Vagina (tissue), 2 donors: Measurements from ENCODE around the gene IL17RA. TPM values are rescaled to one million over a fixed set of nuclear protein-coding genes. Genes with fewer than 3 reads are reported as not detected.

Experiments
- DNase-seq, 2 donors: peaks; one replicate each; pipeline ENCODE4 v3.0.0-alpha.2; 2017; ENCODE audit errors: extremely low spot score in 2 of 2
- H3K27ac ChIP-seq: fragments of 200-600 bp; sonication (generic); one replicate; pipeline ENCODE4 v1.5.1; 2019
- H3K27me3 ChIP-seq: fragments of 200-600 bp; sonication (generic); one replicate; pipeline ENCODE4 v1.5.1; 2019
- H3K36me3 ChIP-seq, 2 donors: fragments of 200-600 bp; sonication (generic); one replicate each; pipeline ENCODE4 v1.5.1; 2017 to 2019
- H3K4me1 ChIP-seq: fragments of 200-600 bp; sonication (generic); one replicate; pipeline ENCODE4 v1.5.1; 2019
- H3K4me3 ChIP-seq, 2 donors: fragments of 200-600 bp; sonication (generic); 1 replicate in 1 of 2; 2 replicates in 1 of 2; pipeline ENCODE4 v1.5.1; 2016 to 2019
- H3K9me3 ChIP-seq: fragments of 200-600 bp; sonication (generic); one replicate; pipeline ENCODE4 v1.5.1; 2019
- POLR2A ChIP-seq, 2 donors: fragments of 450-650 bp; IDR thresholded peaks; one replicate each; pipeline ENCODE4 v1.6.1; 2017; ENCODE audit warnings: antibody characterized with exemption in 2 of 2, mild to moderate bottlenecking in 2 of 2, moderate library complexity in 2 of 2
- POLR2AphosphoS5 ChIP-seq, 2 donors: sonication (generic); formaldehyde crosslinking; IDR thresholded peaks; one replicate each; pipeline ENCODE4 v1.9.0; 2017; ENCODE audit warnings: antibody characterized with exemption in 2 of 2, mild to moderate bottlenecking in 2 of 2, low read depth in 1 of 2; ENCODE audit not compliant: insufficient read depth in 1 of 2
- intact Hi-C: fragments of 100-400 bp; cut with DNase I; formaldehyde crosslinking; loops from one replicate; pipeline ENCODE4 v1.15.1; 2023
- total RNA-seq: library from RNA; depleted of rRNA; stranded (reverse); fragments of >200 nt; gene quantifications from one replicate; pipeline ENCODE4 v1.2.3, GENCODE V29; 2016
- TF ChIP-seq, protein P1 (sequence below), 3 experiments: fragments of 450-650 bp in 2 of 3; fragments of 200-600 bp in 1 of 3; sonication (generic) in 1 of 3; IDR thresholded peaks; one replicate each; pipeline ENCODE4 v1.5.1; 2017 to 2019; ENCODE audit warnings: antibody characterized with exemption in 3 of 3, mild to moderate bottlenecking in 2 of 3, moderate library complexity in 2 of 3

The IL17RA gene
- total RNA-seq, 1 donor from 2014 or later, result 13.3 TPM

DNA sequence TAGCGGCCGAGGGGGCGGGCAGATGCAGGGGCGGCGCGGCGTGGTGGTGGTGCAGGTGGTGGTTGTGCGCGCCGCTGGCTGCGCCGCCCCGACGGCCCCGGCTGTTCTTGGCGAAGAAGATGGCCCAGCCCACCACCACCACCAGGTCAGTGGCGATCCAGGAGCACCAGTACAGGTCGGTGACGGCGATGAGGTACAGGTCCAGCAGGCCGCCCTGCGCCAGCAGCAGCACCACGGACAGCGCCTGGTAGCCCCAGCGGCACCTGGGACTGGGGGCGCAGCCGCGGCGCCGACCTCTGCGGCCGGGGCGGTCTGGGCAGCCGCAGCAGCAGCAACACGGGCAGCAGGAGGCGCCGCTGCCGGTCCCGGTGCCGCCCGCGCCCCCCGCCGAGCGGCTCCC lies 35.5 kb downstream of the IL17RA start:
- intact Hi-C loops, result no loop called here
- Histone ChIP-seq H3K4me1 (peaks cover 13% of the 10 kb centered on the region), H3K9me3 (no peaks in the 10 kb centered on the region), H3K27ac (no peak overlapping the region), H3K36me3 (no peaks in the 10 kb centered on the region), H3K27me3 (no peaks in the 10 kb centered on the region), H3K4me3 (peak overlapping the region; percentile 45 to 58)
- DNase-seq, result no peak
- TF ChIP-seq, protein P1, sequence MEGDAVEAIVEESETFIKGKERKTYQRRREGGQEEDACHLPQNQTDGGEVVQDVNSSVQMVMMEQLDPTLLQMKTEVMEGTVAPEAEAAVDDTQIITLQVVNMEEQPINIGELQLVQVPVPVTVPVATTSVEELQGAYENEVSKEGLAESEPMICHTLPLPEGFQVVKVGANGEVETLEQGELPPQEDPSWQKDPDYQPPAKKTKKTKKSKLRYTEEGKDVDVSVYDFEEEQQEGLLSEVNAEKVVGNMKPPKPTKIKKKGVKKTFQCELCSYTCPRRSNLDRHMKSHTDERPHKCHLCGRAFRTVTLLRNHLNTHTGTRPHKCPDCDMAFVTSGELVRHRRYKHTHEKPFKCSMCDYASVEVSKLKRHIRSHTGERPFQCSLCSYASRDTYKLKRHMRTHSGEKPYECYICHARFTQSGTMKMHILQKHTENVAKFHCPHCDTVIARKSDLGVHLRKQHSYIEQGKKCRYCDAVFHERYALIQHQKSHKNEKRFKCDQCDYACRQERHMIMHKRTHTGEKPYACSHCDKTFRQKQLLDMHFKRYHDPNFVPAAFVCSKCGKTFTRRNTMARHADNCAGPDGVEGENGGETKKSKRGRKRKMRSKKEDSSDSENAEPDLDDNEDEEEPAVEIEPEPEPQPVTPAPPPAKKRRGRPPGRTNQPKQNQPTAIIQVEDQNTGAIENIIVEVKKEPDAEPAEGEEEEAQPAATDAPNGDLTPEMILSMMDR (IDR thresholded peaks at IDR 0.05), result no peak
- TF ChIP-seq POLR2AphosphoS5 (IDR thresholded peaks at IDR 0.05; ENCODE audit: insufficient read depth in 1 of 2, low read depth in 1 of 2), result no peak
- TF ChIP-seq POLR2A (IDR thresholded peaks at IDR 0.05), result no peak

DNA sequence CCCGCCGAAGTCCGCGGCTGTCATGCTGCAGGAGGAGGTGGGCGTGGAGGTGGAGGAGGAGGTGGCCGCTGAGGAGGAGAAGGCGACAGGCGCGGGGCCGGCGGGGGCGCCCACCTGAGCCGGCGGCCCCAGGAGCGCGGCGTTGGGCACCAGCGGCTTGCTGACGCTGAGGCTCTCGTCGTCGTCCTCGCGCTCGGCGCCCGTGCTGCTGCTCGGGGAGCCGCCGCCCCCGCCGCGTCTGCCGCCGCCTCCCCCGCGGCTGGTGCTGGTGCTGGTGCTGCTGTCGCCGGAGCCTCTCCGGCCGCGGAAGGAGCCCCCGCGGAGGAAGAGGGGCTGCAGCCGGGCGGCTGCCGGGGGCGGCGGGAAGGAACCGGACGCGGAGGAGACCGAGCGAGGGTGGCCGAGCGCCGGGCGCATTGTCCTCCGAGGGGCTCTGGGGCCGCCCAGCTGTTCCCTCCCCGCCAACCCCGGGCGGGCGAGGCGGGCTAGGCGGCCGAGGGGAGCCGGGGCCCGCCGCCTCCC lies 36.0 kb downstream of the IL17RA start:
- H3K27me3 ChIP-seq, result no peaks in the 10 kb centered on the region
- peaks cover 13% of the 10 kb centered on the region for H3K4me1 ChIP-seq
- peak overlapping the region; percentile 45 to 58 for H3K4me3 ChIP-seq
- DNase-seq, result no peak
- TF ChIP-seq POLR2AphosphoS5 (IDR thresholded peaks at IDR 0.05; ENCODE audit: insufficient read depth in 1 of 2, low read depth in 1 of 2) (no peak), POLR2A (IDR thresholded peaks at IDR 0.05) (no peak)
- TF ChIP-seq, protein P1 (IDR thresholded peaks at IDR 0.05), result no peak
- no peaks in the 10 kb centered on the region for H3K36me3 ChIP-seq
- intact Hi-C loops, result no loop called here
- no peak overlapping the region for H3K27ac ChIP-seq
- H3K9me3 ChIP-seq, result no peaks in the 10 kb centered on the region

DNA sequence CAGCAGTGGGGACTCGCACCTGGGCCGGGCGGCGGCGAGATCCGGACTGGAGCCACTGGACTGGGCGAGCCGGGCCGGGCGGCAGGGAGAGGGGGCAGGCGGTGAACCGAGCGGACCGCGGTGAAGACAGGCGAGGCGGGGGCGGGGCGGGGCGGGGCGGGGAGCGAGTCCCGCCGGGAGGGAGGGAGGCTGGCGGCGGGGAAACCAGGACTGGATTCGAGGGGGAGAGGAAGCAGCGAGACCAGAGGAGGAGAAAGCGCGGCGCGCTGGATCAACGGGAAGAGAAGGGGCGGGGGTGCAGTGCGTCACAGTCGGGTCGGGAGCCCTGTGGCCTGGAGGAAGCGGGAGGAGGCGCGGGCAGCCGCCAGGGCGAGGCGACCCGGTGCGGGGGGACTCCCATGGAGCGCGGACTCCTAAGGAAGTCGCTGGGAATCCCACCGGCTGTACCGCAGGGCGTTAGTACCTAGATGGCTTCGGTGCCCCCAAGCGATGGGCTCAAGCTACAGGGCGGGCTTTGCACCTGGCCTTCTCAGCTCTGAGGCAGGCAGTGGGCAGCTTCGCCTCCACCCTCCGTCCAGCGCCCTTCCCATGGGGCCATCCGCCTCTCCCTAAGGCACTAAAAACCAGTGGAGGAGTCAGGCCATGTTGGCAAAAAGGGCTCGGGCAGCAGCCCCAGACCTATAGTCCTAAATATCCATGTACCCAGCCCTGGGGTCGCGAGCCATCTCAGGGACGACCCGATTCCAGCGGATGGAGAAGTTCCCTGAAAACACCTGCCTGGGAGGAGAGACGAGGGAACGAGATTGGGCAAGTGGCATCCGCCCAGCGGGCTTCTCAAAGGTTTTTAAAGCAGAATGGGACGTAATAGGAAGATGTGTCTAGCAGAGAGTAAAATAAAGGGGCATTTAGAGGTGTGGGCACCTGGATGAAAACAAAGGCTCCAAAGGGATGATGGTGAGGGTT lies 36.7 kb downstream of the IL17RA start, which contains the start of gene TMEM121B:
TMEM121B (minus strand) TSS at position 128 of the 963 bp plus-strand sequence. CDS start 233 bp downstream, outside the sequence.
- H3K27ac ChIP-seq, result no peak within 1 kb of the TSS
- H3K4me3 ChIP-seq, result peak within 1 kb of the TSS; percentile 45 to 58
- no peaks in the 10 kb centered on the region for H3K9me3 ChIP-seq
- H3K4me1 ChIP-seq, result peaks cover 13% of the 10 kb centered on the region
- intact Hi-C loops, result no loop called here
- H3K27me3 ChIP-seq, result no peaks in the 10 kb centered on the region
- DNase-seq, result no peak
- no peak for TF ChIP-seq POLR2A (IDR thresholded peaks at IDR 0.05)
- TF ChIP-seq, protein P1 (IDR thresholded peaks at IDR 0.05), result no peak
- TF ChIP-seq POLR2AphosphoS5 (IDR thresholded peaks at IDR 0.05; ENCODE audit: insufficient read depth in 1 of 2, low read depth in 1 of 2), result no peak
- H3K36me3 ChIP-seq, result no peaks in the 10 kb centered on the region

DNA sequence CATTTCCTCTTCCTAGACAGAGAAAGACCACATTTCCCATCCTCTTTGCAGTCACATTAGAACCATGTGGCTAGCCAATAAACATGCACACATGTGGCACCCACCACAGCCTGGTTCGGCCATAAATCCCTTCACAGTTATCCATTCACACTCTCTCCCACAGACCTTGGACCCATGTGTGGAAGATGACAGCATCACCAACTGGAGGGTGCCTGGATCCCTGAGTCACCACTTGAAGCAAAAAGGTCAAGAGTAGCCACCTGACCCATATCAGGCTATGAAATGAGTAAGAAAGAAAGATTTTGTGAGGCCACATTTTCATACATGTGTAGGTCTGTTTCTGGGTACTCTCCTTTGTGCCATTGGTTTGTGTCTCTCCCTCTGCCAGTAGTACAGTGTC lies 45.4 kb downstream of the IL17RA start:
- intact Hi-C loops, result no loop called here
- H3K36me3 ChIP-seq, result no peaks in the 10 kb centered on the region
- H3K27me3 ChIP-seq, result no peaks in the 10 kb centered on the region
- no peak overlapping the region for H3K4me3 ChIP-seq
- no peaks in the 10 kb centered on the region for H3K4me1 ChIP-seq
- DNase-seq, result no peak
- H3K9me3 ChIP-seq, result no peaks in the 10 kb centered on the region
- H3K27ac ChIP-seq, result no peak overlapping the region
- TF ChIP-seq, protein P1 (IDR thresholded peaks at IDR 0.05), result no peak
- TF ChIP-seq POLR2AphosphoS5 (IDR thresholded peaks at IDR 0.05; ENCODE audit: insufficient read depth in 1 of 2, low read depth in 1 of 2), result no peak
- TF ChIP-seq POLR2A (IDR thresholded peaks at IDR 0.05), result no peak
